GM19193 (cell line): ENCODE results near the gene FTCD.

Experiments
- POLR2A ChIP-seq: IDR thresholded peaks from 4 replicates; pipeline ENCODE4 v1.6.1; 2011; ENCODE audit not compliant: insufficient read depth, insufficient read length; ENCODE audit errors: extremely low read depth

FTCD gene

DNA sequence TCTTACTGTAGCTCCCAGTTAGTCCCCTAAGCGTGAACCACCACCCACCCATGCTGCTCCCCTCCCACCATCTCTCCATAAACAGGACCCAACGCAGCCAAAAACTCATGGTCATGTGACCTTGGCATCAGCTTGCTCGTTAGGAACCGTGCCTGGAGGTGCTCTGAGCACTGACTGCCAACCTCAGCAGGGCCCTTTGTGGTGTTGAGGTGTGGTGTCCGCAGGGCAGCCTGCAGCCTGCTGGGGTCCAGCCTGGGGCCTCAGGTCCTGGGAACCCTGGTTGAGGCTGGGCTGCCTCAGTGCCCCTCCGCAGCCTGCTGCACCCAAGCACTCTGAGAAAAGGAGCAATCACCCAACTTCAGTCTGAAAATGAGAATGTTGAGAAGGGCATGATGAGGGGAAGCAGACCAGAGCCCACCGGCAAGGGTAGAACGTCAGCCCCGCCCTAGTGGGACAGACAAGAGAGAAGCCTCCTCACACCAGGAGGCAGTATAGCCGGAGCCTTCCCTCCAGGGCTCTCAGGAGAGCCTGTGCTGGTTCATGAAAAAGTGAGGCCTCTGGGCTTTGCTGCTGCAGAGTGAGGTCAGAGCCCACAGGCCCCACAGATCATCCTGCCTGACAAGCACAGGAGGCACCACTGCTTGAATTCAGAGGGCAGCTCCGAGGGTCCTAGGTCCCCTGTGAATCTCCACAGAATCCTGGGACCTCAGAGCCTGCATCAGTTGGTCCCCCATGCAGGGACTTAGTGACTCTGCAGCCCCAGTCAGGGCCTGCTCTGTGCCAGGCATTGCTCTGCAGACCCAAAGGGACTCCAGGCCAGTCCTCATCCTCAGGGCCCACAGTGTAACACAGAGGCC is 62.3 kb downstream of the FTCD start:
- TF ChIP-seq POLR2A = no peak

- no peak for TF ChIP-seq POLR2A
These were observed 63.2 kb downstream of the FTCD start for GRCh38 chr21:46092026-46092764.

DNA sequence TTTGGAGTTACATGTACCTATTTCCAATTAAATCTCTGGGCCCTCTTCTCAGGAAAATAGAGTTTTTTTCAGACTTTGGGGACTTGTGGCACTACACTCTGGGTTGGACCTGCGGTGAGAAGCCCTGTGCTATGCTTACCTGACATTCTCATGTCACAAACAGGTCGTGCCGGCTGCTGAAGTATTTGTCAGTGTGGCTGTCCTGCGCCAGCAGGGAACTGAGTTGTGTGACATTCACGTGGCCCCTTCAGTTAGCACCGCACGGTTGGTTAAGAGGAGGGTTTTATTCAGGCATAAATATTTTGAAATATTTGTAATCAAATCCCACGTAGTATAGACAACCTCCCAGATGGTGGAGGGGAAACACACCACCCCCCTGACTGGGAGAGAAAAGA is 63.8 kb downstream of the FTCD start:
- no peak for TF ChIP-seq POLR2A

GRCh38 chr21:46091118-46091517 is 64.3 kb downstream of the FTCD start:
- TF ChIP-seq POLR2A = no peak

GRCh38 chr21:46089285-46089684 is 66.1 kb downstream of the FTCD start:
- TF ChIP-seq POLR2A = no peak

DNA sequence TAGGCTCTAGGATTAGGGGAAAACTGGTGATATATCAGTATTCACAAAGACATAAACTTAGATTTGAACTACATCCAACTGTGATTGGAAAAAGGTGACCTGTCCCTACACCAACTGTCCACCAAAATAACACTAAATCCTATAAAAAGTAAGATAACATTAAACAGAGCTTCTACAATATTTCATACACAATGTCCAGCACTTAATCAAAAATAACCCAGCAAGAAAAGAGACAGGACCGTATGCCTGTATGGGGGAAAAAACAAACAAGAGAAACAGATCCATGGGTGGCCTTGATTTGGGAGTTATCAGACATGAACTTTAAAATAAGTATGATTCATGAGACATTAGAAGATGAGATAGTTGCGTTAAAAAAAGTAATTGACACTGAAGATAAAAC is 67.2 kb downstream of the FTCD start:
- TF ChIP-seq POLR2A = no peak

GRCh38 chr21:46087641-46088040 is 67.7 kb downstream of the FTCD start:
- TF ChIP-seq POLR2A = no peak
